ENCODE results near the gene ZFY.
"Not testable (repeated sequence)": the region's sequence is repeated elsewhere in the genome, so short reads cannot be mapped to it uniquely, and the experiment has no call there.

The ZFY gene

DNA sequence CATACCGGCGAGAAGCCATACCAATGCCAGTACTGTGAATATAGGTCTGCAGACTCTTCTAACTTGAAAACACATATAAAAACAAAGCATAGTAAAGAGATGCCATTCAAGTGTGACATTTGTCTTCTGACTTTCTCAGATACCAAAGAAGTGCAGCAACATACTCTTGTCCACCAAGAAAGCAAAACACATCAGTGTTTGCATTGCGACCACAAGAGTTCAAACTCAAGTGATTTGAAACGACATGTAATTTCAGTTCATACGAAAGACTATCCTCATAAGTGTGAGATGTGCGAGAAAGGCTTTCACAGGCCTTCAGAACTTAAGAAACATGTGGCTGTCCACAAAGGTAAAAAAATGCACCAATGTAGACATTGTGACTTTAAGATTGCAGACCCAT, 44.1 kb downstream of the ZFY start:
- DNase-seq = no peak

DNA sequence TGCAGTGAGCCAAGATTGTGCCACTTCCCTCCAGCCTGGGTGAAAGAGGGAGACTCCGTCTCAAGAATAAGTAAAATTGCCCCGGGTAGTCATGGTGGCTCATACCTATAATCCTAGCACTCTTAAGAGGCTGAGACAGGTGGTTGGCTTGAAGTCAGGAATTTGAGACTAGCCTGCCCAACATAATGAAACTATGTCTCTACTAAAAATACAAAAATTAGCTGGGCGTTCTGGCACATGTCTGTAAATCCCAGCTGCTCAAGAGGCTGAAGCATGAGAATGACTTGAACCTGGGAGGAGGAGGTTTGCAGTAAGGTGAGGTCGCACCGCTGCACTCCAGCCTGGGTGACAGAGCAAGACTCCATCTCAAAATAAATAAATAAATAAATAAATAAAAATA, 49.3 kb downstream of the ZFY start:
- DNase-seq = no peak

DNA sequence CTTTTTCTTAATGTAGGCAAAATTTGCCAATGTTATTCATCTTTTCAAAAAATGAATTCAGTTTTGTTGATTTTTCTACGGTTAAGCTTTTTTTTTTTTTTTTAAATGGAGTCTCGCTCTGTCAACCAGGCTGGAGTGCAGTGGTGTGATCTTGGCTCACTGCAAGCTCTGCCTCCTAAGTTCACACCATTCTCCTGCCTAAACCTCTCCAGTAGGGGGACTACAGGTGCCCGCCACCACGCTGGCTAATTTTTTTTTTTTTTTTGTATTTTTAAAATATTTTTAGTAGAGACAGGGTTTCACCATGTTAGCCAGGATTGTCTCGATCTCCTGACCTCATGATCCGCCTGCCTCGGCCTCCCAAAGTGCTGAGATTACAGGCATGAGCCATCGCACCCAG, 52.0 kb downstream of the ZFY start:
- not testable (repeated sequence) for DNase-seq

- not testable (repeated sequence) for DNase-seq
Measured at GRCh38 chrY:2997369-2997768, 62.2 kb downstream of the ZFY start.

DNA sequence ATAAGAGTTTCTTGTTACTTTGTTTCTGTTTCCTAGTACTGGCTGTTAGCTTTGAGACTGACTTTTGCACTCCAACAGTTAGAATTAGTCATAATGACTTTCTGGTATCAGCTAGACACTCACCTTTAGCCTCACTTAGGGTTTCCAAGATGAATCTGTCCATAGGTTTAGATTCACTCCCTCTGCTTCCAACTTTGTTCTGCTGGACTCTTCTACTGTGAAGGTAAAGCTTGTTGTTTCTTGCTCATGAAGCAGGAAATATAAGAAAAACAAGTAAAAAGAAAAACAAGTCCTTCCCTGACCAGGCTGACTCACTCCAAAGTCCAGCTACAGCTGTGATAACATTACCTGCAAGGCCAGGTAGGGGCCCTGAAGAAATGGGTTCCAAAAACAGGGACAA, 67.0 kb downstream of the ZFY start:
- DNase-seq = no peak

- no peak for DNase-seq
Measured at GRCh38 chrY:3002680-3003515, 67.7 kb downstream of the ZFY start.

DNA sequence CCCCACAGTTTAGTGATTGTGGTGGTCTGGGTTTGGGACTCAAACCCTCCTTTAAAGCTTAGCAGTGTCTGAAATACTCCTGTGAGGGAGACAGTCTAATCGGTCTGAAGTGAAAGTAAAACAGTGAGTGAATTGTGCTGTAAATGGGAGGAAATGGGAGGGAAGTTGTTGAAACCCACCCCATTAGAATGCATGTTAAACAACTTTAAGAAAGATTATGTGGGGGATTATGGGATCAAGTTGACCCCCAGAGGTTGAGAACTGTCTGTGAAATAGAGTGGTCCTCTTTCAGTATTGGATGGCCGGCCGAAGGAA, 68.3 kb downstream of the ZFY start:
- DNase-seq = no peak

DNA sequence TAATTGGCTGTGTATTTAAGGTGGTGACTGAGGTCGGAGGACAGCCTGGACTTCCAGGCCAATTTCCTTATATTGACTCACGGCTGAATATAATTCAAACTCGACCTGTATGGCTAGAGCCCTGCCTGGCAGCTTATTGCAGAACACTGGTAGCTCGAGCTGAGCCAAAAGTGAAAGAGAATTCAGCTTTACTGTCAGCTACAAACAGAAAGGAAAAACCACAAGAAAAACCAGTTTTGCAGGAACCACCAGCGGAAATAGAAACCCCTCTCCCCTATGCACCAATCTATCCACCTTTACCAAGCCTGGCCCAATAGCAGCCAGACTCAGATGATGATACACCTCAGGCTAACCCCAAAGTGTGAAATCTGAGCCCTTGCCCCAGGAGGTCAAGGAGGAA, 68.7 kb downstream of the ZFY start:
- no peak for DNase-seq

- DNase-seq = not testable (repeated sequence)
Measured at GRCh38 chrY:3006031-3006430, 70.8 kb downstream of the ZFY start.

- no peak for DNase-seq
Measured at GRCh38 chrY:3007967-3008366, 72.8 kb downstream of the ZFY start.

DNA sequence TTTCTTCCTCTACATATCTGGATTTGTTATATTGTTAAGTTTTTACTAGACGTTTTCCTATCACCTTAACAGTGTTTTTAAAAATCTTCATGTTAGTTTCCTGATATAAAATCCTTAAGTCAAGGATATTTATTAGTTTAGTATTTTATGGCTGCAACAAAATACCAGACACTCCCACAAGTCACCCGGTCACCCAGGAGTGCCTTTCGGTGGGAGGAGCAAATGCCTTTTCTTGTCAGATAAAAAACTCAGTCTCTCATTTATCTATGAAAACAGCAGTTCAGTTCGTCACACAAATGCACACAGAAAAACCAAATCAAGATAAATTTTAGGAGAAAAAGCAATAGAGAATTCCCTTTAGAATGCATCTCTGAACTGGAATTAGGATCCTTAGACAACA, 77.0 kb downstream of the ZFY start:
- DNase-seq = no peak

DNA sequence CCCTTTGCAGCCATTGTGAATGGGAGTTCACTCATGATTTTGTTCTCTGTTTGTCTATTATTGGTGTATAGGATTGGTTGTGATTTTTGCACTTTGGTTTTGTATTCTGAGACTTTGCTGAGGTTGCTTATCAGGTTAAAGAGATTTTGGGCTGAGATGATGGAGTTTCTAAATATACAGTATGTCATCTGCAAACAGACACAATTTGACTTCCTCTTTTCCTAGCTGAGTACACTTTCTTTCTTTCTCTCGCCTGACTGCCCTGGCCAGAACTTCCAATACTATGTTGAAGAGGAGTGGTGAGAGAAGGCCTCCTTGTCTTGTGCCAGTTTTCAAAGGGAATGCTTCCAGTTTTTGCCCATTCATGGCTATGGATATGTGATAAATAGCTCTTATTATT, 81.4 kb downstream of the ZFY start:
- no peak for DNase-seq

GRCh38 chrY:3018546-3018945, 83.4 kb downstream of the ZFY start:
- no peak for DNase-seq

- no peak for DNase-seq
Measured at GRCh38 chrY:3019584-3019983, 84.4 kb downstream of the ZFY start.

DNA sequence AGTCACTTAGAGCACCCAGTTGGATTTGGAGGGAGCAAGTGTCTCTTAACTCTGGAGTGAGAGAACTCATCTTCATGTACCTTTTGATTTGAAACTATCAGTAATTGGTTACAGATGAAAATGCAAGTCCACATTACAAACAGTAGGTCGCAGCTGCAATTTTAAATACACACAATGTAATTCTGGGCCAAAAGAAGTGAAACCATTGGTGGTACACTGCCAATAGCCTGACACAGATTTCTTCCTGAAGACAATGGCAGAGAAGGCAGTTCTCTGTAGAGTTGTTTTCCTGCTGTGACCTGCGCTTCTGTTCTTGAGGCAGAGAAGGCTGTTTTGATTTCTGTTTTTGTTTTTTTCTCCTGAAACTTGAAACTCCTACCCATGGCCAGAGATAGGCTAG, 86.0 kb downstream of the ZFY start:
- no peak for DNase-seq

GRCh38 chrY:3023606-3024005, 88.4 kb downstream of the ZFY start:
- no peak for DNase-seq

DNA sequence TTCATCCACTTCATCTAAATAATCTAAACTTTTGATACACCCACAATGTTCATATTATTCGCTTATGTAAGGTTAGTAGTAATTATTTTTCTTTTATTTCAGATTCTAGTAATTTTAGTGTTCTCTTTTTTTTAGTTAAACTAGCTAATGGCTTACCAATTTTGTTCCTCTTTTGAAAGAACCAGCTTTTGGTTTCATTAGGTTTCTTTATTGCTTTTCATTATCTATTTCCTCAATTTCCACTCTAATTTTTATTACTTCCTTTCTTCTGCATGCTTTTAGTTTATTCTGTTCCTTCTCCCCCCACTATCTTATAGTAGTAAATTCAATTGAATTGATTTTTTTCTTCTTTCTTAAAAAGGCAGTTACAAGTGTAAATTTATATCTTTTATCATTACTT, 90.2 kb downstream of the ZFY start:
- no peak for DNase-seq

Measured in OCI-M1 (cell line).